Adipocyte (in vitro differentiated cells): Measurements from ENCODE around the gene OR8K5.
"Not testable (repeated sequence)": the region's sequence is repeated elsewhere in the genome, so short reads cannot be mapped to it uniquely, and the experiment has no call there.

Source experiments
- DNase-seq: peaks from one replicate; pipeline ENCODE4 v3.0.0-alpha.2; 2015; ENCODE audit warnings: low read depth
- H3K27me3 ChIP-seq: replicated peaks from 2 replicates; pipeline ENCODE4 v1.7.0; 2013; ENCODE audit warnings: mild to moderate bottlenecking, low read length, moderate library complexity; ENCODE audit not compliant: control insufficient read depth, insufficient read depth
- H3K36me3 ChIP-seq: 2 replicates; pipeline ENCODE4 v1.7.0; 2013; ENCODE audit warnings: low read length, mild to moderate bottlenecking, moderate library complexity; ENCODE audit not compliant: control insufficient read depth, insufficient read depth, severe bottlenecking
- H3K4me1 ChIP-seq: 2 replicates; pipeline ENCODE4 v1.7.0; 2013; ENCODE audit warnings: mild to moderate bottlenecking, low read length, moderate library complexity; ENCODE audit not compliant: control insufficient read depth, insufficient read depth
- H3K4me3 ChIP-seq: 2 replicates; pipeline ENCODE4 v1.7.0; 2013; ENCODE audit warnings: mild to moderate bottlenecking, low read length, moderate library complexity
- H3K9ac ChIP-seq: 2 replicates; pipeline ENCODE4 v1.7.0; 2013; ENCODE audit warnings: mild to moderate bottlenecking, low read length, moderate library complexity
- H3K9me3 ChIP-seq: 2 replicates; pipeline ENCODE4 v1.7.0; 2013; ENCODE audit warnings: mild to moderate bottlenecking, low read length, moderate library complexity; ENCODE audit not compliant: control insufficient read depth

The OR8K5 gene, protein sequence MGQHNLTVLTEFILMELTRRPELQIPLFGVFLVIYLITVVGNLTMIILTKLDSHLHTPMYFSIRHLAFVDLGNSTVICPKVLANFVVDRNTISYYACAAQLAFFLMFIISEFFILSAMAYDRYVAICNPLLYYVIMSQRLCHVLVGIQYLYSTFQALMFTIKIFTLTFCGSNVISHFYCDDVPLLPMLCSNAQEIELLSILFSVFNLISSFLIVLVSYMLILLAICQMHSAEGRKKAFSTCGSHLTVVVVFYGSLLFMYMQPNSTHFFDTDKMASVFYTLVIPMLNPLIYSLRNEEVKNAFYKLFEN

DNA sequence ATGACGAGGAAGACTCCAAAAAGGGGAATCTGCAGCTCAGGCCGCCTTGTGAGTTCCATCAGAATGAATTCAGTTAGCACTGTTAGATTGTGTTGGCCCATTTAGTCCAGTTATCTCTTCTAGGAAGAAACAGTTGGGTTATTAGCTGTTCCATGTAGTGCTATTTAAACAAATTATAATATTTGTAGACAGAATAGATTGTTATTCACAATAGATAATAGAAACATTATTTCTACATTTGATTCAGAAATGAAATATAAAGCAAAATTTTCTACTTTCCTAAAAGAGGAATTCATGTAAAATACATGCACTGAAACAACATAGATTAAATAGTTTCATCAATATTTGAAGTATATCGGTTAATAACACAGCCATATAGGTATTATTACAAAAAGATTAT is at the start of gene OR8K5:
Gene OR8K5 (minus strand): TSS at position 101 of the 400 bp plus-strand sequence. CDS start 0 bp downstream, at position 101.
- Histone ChIP-seq H3K4me3 (no peak within 1 kb of the TSS), H3K27me3 (no peaks in the 10 kb centered on the region), H3K9ac (no peak within 1 kb of the TSS), H3K36me3 (no peaks in the 10 kb centered on the region), H3K4me1 (no peaks in the 10 kb centered on the region), H3K9me3 (peaks cover 4% of the 10 kb centered on the region)
- no peak for DNase-seq

DNA sequence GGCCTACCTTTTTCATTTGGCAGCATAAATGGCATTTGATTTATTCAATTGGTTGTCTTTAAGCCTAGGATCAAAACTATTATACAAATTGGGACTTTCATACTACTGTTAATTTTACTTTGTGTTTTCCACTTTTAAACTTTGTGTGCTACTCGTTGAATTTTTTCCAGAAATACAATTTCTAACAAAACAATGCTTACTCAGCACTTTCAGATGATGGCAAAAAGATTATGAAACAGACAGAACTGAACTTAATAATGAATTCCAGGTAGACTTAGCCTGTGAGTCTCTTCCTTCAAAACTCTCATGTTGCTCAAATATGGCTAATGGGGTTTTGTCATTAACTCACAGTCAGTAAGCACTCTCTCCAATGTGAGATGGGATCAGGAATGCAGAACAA is 47.7 kb upstream of the OR8K5 start:
- H3K9ac ChIP-seq: no peak overlapping the region

DNA sequence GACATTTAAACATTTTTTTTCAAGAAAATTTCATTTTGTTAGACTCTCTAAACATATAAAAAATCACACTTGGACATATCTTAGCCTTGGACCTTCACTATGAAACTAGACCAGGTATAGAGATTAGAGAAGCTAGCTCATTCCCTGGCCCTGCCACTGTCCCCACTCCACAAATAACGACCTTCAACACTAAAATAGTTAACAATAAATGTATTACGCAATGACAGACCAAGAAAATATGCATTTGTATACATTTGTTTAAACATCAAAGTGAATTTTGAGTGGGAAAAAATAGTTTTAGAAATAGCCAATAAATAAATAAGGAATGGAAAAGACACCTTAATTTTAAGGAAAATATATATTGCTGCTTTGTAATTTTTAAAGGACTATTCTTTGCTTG is 37.2 kb upstream of the OR8K5 start:
- no peaks in the 10 kb centered on the region for H3K4me1 ChIP-seq
- peaks cover 3% of the 10 kb centered on the region for H3K9me3 ChIP-seq
- no peak for DNase-seq
- H3K36me3 ChIP-seq: no peaks in the 10 kb centered on the region
- H3K9ac ChIP-seq: no peak overlapping the region
- no peaks in the 10 kb centered on the region for H3K27me3 ChIP-seq
- no peak overlapping the region for H3K4me3 ChIP-seq

More for the DNA sequence above, 47.7 kb upstream of the OR8K5 start:
- Histone ChIP-seq H3K27me3 (no peaks in the 10 kb centered on the region), H3K4me1 (no peaks in the 10 kb centered on the region), H3K36me3 (no peaks in the 10 kb centered on the region), H3K4me3 (no peak overlapping the region), H3K9me3 (peaks cover 4% of the 10 kb centered on the region)
- no peak for DNase-seq

DNA sequence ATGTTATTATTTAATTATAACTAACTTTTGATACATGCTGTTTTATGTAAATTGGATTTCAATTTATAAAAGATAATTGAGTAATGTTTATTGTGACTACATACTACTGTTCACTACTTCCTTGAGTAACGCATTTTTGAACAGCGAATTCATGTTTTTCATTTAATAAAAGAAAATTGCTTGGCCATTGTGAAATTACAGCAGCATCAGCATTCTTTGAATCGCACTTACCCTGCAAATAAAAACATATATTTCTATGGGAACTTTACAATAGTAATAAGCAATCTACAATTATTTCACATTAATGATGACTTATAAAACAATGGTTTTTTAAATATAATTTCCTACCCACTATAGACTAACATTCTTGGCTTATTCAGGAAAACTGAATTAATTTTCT is 36.6 kb upstream of the OR8K5 start:
- Histone ChIP-seq H3K36me3 (no peaks in the 10 kb centered on the region), H3K4me3 (no peak overlapping the region), H3K27me3 (no peaks in the 10 kb centered on the region), H3K4me1 (no peaks in the 10 kb centered on the region), H3K9me3 (peaks cover 6% of the 10 kb centered on the region), H3K9ac (no peak overlapping the region)
- DNase-seq: no peak

DNA sequence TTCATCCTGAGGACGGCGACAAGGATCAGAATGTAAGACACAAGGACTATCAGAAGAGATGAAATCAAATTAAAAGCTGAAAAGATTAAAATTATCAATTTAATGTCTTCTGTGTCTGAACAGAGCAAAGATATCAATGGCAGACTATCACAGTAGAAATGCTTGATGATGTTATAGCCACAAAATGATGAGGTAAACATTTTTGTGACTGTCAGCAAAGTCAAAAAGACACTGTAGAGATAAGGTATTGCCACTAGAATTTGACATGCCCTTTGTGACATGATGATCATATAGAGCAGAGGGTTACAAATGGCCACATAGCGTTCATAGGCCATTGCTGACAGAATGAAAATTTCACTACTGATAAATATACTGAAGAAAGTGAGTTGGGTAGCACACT is 28.5 kb upstream of the OR8K5 start:
- Histone ChIP-seq H3K36me3 (no peaks in the 10 kb centered on the region), H3K27me3 (no peaks in the 10 kb centered on the region), H3K9me3 (peaks cover 17% of the 10 kb centered on the region), H3K9ac (no peak overlapping the region), H3K4me3 (no peak overlapping the region), H3K4me1 (no peaks in the 10 kb centered on the region)
- DNase-seq: no peak

DNA sequence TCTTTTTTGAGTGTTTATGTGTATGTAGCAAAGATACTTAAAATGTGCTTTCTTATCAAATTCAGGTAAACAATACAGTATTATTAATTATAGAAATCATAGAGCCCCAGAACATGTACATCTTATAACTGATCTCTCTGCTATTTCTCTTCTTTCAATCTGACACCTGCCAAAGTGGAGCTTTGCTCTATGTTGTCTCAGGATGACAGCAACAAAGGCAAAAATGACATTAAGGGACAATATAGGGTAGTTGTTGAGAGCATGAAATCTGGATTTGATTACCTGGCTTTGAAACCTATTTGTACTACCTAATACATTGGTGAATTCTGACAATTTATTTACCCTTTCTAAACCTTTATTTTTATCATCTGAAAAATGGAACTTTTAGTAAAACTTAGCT is 23.3 kb upstream of the OR8K5 start:
- no peak overlapping the region for H3K4me3 ChIP-seq
- peaks cover 12% of the 10 kb centered on the region for H3K9me3 ChIP-seq
- DNase-seq: no peak
- no peak overlapping the region for H3K9ac ChIP-seq
- H3K36me3 ChIP-seq: no peaks in the 10 kb centered on the region
- no peaks in the 10 kb centered on the region for H3K27me3 ChIP-seq
- H3K4me1 ChIP-seq: no peaks in the 10 kb centered on the region

DNA sequence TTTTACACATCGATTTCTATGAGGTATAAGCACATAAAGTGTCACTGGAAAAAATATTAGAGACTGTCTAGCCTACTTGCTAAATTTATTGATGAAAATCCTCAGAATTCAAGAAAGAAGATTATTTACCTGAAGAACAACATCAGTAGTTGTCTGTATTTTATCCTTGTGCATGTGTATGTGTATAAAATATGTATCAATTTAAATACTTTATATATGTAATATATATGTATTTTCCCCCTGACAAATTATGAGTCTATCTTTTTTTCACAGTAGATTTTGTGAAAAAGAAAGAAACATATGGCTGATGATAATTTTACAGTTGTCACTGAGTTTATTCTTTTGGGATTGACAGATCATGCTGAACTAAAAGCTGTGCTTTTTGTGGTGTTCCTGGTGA is 16.2 kb upstream of the OR8K5 start, which contains the start of gene OR5J2:
Gene OR5J2 (plus strand): TSS at position 301 of the 400 bp plus-strand sequence. CDS start 0 bp downstream, at position 301.
- no peak within 1 kb of the TSS for H3K4me3 ChIP-seq
- no peaks in the 10 kb centered on the region for H3K4me1 ChIP-seq
- H3K36me3 ChIP-seq: no peaks in the 10 kb centered on the region
- DNase-seq: no peak
- H3K27me3 ChIP-seq: no peaks in the 10 kb centered on the region
- no peak within 1 kb of the TSS for H3K9ac ChIP-seq
- H3K9me3 ChIP-seq: peaks cover 10% of the 10 kb centered on the region

DNA sequence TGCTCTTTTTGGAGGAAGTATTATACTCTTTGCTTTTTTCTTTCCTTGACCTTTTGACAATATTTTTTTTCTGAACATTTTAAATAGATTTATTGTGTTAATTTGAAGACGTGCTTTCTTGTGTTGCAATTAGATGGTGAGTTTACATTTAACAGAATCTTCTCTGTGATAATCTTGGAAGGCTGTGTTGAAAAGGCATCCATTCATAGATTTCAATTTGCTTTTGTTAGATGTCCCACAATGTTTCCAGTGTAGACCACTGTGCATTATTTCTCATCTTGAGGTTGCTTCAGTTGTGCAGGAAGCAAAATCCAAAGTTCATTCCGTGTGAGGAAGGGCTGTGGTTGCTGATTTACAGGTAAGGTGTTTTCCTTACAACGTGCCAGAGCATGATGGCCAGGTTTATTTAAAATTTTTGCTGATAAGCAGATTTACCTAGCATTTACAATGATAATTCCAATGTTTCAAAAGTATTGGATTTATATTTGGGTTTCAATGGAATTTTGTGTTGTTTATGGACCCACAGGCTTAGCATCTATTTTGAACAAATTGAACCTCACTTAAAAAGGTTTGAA is 12.2 kb upstream of the OR8K5 start:
- Histone ChIP-seq H3K27me3 (no peaks in the 10 kb centered on the region), H3K9ac (no peak overlapping the region), H3K4me1 (no peaks in the 10 kb centered on the region), H3K9me3 (no peaks in the 10 kb centered on the region), H3K4me3 (no peak overlapping the region), H3K36me3 (no peaks in the 10 kb centered on the region)
- DNase-seq: no peak

DNA sequence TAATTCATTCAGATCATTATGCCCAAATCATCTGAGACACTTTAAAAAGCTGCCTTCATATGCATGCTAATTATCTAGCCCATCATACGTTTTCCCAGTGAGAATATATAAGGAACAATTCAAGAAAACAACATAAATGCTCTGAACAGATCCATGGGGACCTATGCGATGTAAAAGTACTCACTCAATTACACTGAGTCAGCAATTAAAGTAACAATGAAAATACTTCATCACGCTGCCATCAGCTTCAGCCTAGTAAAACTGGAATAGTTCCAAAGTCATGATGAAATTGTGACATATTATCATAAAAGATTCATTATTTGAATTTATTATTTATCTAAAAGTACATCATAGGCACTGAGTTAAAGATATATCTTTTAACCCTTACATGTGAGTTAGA is 3.7 kb upstream of the OR8K5 start:
- Histone ChIP-seq H3K4me3 (no peak overlapping the region), H3K9ac (no peak overlapping the region), H3K9me3 (no peaks in the 10 kb centered on the region), H3K36me3 (no peaks in the 10 kb centered on the region), H3K27me3 (no peaks in the 10 kb centered on the region), H3K4me1 (no peaks in the 10 kb centered on the region)
- no peak for DNase-seq

DNA sequence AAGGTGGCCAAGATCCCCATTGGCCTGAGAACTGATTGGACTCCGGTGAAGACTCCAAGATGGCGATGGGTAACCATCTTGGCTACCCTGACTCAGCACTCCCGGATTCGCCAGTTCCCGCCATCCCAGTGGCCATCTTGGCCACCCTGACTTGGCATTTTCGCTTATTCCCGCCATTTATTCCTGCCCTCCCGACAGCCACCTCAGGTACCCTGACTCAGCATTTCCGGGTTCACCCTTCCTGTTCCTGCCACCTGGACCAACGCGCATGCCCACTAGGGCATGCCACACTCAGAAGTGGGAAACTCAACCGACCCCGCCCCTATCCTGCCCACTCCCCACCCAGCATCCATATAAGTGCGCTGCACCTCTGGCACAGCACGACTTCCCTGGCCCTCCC is 7.8 kb downstream of the OR8K5 start:
- no peak for DNase-seq
- H3K27me3 ChIP-seq: no peaks in the 10 kb centered on the region
- no peak overlapping the region for H3K4me3 ChIP-seq
- no peak overlapping the region for H3K9ac ChIP-seq
- H3K4me1 ChIP-seq: no peaks in the 10 kb centered on the region
- H3K36me3 ChIP-seq: no peaks in the 10 kb centered on the region
- peaks cover 5% of the 10 kb centered on the region for H3K9me3 ChIP-seq

DNA sequence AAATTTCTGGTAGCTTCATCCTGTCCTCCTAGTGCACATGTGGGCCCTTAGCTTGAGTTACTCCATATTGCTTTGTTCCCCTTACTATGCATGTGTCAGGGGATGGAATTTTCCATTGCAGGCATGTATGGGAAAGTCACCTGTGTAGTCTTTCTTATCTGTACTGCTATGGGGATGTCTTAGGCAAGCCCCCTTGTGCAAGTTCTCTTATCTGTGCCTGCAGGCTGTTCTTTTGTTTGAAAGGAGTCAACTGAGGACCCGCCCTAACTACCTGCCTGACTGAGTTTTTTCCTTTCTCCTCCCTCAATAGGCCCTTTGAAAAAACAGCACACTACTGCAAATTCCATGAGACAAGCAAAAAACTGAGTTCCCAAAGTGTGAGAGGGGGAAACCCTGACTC is 8.7 kb downstream of the OR8K5 start:
- Histone ChIP-seq H3K4me1 (no peaks in the 10 kb centered on the region), H3K9ac (no peak overlapping the region), H3K27me3 (no peaks in the 10 kb centered on the region), H3K9me3 (peaks cover 5% of the 10 kb centered on the region), H3K36me3 (no peaks in the 10 kb centered on the region), H3K4me3 (no peak overlapping the region)
- no peak for DNase-seq

DNA sequence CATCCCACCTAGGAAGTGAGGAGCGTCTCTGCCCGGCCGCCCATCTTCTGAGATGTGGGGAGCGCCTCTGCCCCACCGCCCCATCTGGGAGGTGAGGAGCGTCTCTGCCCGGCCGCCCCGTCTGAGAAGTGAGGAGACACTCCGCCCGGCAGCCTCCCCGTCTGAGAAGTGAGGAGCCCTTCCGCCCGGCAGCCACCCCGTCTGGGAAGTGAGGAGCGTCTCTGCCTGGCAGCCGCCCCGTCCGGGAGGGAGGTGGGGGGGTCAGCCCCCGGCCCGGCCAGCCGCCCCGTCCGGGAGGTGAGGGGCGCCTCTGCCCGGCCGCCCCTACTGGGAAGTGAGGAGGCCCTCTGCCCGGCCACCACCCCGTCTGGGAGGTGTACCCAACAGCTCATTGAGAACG is 16.4 kb downstream of the OR8K5 start:
- not testable (repeated sequence) for H3K4me1 ChIP-seq, H3K36me3 ChIP-seq, H3K9ac ChIP-seq, H3K27me3 ChIP-seq, H3K4me3 ChIP-seq, H3K9me3 ChIP-seq, DNase-seq
